GM12878 (cell line): Measurements from ENCODE around the gene COL6A3. TPM values are rescaled to one million over a fixed set of nuclear protein-coding genes. Genes with fewer than 3 reads are reported as not detected.

Experiments
- ATAC-seq: fragments of 200-7000 bp; cut with Tn5 transposase; 3 replicates; pipeline ENCODE4 v1.9.1; 2020; ENCODE audit warnings: mild to moderate bottlenecking, moderate library complexity
- BruUV-seq: library from RNA; stranded (reverse); fragments of 400-500 nt; replicated peaks from 2 replicates; lab custom pipeline; 2021; lab: Mats Ljungman, UMichigan
- CTCF ChIA-PET: fragments of 300-600 bp; sonication (Branson Sonifier 250); formaldehyde crosslinking; extraction: SDS; loops from one replicate; lab custom pipeline; 2021; ENCODE audit warnings: inconsistent platforms; lab: Yijun Ruan, JAX
- POLR2A ChIA-PET: fragments of 350-600 bp; formaldehyde crosslinking; extraction: SDS; loops from one replicate; lab custom pipeline; 2021; ENCODE audit warnings: inconsistent platforms; lab: Charles Lee
- RAD21 ChIA-PET: fragments of 300-600 bp; sonication (Branson Sonifier 250); formaldehyde crosslinking; loops from one replicate; lab custom pipeline; 2023; ENCODE audit warnings: antibody characterized with exemption; ENCODE audit not compliant: unreplicated experiment; lab: Charles Lee
- SMC1A ChIA-PET: fragments of 300-600 bp; sonication (Branson Sonifier 250); formaldehyde crosslinking; loops from one replicate; lab custom pipeline; 2023; ENCODE audit not compliant: unreplicated experiment, uncharacterized antibody; lab: Charles Lee
- DNase-seq: peaks from one replicate; pipeline ENCODE4 v3.0.0-alpha.2; 2011; ENCODE audit warnings: low read depth, low spot score
- FAIRE-seq: peaks from 3 replicates; lab custom pipeline; 2011; peaks lifted over from hg19 to GRCh38; lab: Jason Lieb, UNC
- H2AFZ ChIP-seq: 2 replicates; pipeline ENCODE4 v1.6.0; 2011; ENCODE audit warnings: low read depth, low read length, control low read depth; ENCODE audit not compliant: control insufficient read depth
- H3K27ac ChIP-seq: 2 replicates; pipeline ENCODE4 v1.5.1; 2011; ENCODE audit warnings: control low read depth; ENCODE audit not compliant: control insufficient read depth, insufficient read depth
- H3K27me3 ChIP-seq, 2 experiments: replicated peaks in 1 of 2; 2 replicates each; pipeline versions ENCODE4 v1.6.0 to v1.6.1; 2011; ENCODE audit warnings: low read length in 1 of 2; ENCODE audit not compliant: control insufficient read depth in 2 of 2, insufficient read depth in 2 of 2
- H3K36me3 ChIP-seq, 2 experiments: 2 replicates each; pipeline ENCODE4 v1.5.1; 2011; ENCODE audit warnings: low read length in 1 of 2; ENCODE audit not compliant: control insufficient read depth in 2 of 2, insufficient read depth in 2 of 2
- H3K4me1 ChIP-seq: 2 replicates; pipeline ENCODE4 v1.6.1; 2011; ENCODE audit warnings: mild to moderate bottlenecking, low read length, moderate library complexity, mixed read lengths; ENCODE audit not compliant: control insufficient read depth, insufficient read depth
- H3K4me2 ChIP-seq: 2 replicates; pipeline ENCODE4 v1.6.0; 2011; ENCODE audit warnings: control low read depth; ENCODE audit not compliant: control insufficient read depth, insufficient read depth
- H3K4me3 ChIP-seq: fragments of 200-600 bp; sonication (generic); 2 replicates; pipeline ENCODE4 v1.5.1; 2016
- H3K79me2 ChIP-seq: 2 replicates; pipeline ENCODE4 v1.6.0; 2011; ENCODE audit warnings: low read length; ENCODE audit not compliant: control insufficient read depth, insufficient read depth
- H3K9ac ChIP-seq: 2 replicates; pipeline ENCODE4 v1.8.0; 2011; ENCODE audit warnings: low read length, control low read depth, mixed read lengths; ENCODE audit not compliant: control insufficient read depth, insufficient read depth
- H3K9me3 ChIP-seq: replicated peaks from 3 replicates; pipeline ENCODE4 v1.5.1; 2011; ENCODE audit warnings: mild to moderate bottlenecking, low read length; ENCODE audit not compliant: control insufficient read depth, insufficient read depth
- H4K20me1 ChIP-seq: 2 replicates; pipeline ENCODE4 v1.6.0; 2011; ENCODE audit not compliant: control insufficient read depth, insufficient read depth
- ASH2L ChIP-seq: fragments of 300-600, 200-600 bp; sonication (generic); IDR thresholded peaks from 2 replicates; pipeline ENCODE4 v1.6.1; 2017; ENCODE audit warnings: low read depth, mild to moderate bottlenecking, borderline replicate concordance
- BMI1 ChIP-seq: fragments of 450-650 bp; IDR thresholded peaks from 2 replicates; pipeline ENCODE4 v1.6.1; 2016; ENCODE audit warnings: mild to moderate bottlenecking, moderate library complexity, borderline replicate concordance
- IKZF1 ChIP-seq: fragments of 450-650 bp; conservative IDR thresholded peaks from 2 replicates; pipeline ENCODE4 v1.6.1; 2017; ENCODE audit warnings: antibody characterized with exemption, mild to moderate bottlenecking
- JUNB ChIP-seq: IDR thresholded peaks from 2 replicates; pipeline ENCODE4 v1.6.1; 2016; ENCODE audit warnings: antibody characterized with exemption, mild to moderate bottlenecking
- NFYA ChIP-seq: IDR thresholded peaks from 2 replicates; pipeline ENCODE4 v1.6.1; 2011; ENCODE audit warnings: low read depth, mild to moderate bottlenecking, low read length, improper control_type of control experiment, borderline replicate concordance
- NRF1 ChIP-seq: conservative IDR thresholded peaks from 2 replicates; pipeline ENCODE4 v1.6.1; 2011; ENCODE audit warnings: mild to moderate bottlenecking, low read depth, low read length, improper control_type of control experiment
- PAX8 ChIP-seq: fragments of 450-650 bp; IDR thresholded peaks from 2 replicates; pipeline ENCODE4 v1.6.1; 2017; ENCODE audit warnings: mild to moderate bottlenecking, moderate library complexity
- SMAD5 ChIP-seq: IDR thresholded peaks from 2 replicates; pipeline ENCODE4 v1.6.1; 2016; ENCODE audit warnings: antibody characterized with exemption, low read depth
- SMARCA5 ChIP-seq: fragments of 450-650 bp; IDR thresholded peaks from 2 replicates; pipeline ENCODE4 v1.6.1; 2017; ENCODE audit warnings: mild to moderate bottlenecking
- SP1 ChIP-seq: IDR thresholded peaks from one replicate; pipeline ENCODE4 v1.6.1; 2011; ENCODE audit warnings: low read depth, low read length
- ZBED1 ChIP-seq: IDR thresholded peaks from 2 replicates; pipeline ENCODE4 v1.6.1; 2016; ENCODE audit warnings: borderline replicate concordance
- ZNF384 ChIP-seq: IDR thresholded peaks from 2 replicates; pipeline ENCODE4 v1.6.1; 2012; ENCODE audit warnings: low read depth, mild to moderate bottlenecking, low read length, improper control_type of control experiment, borderline replicate concordance
- WGBS: methylation state at CpG from one replicate; pipeline ENCODE4 v1.1.6; 2016; ENCODE audit warnings: low lambda C conversion rate; ENCODE audit not compliant: insufficient replicate concordance, insufficient coverage; ENCODE audit errors: missing lambda C conversion rate; 5-methylcytosine and 5-hydroxymethylcytosine counted together
- in situ Hi-C: fragments of 300-500 bp; cut with MboI; formaldehyde crosslinking; loops from 9 replicates; pipeline ENCODE4 v1.14.3; 2018; ENCODE audit warnings: mixed read lengths
- intact Hi-C: fragments of 100-400 bp; cut with micrococcal nuclease; formaldehyde crosslinking; loops from one replicate; pipeline ENCODE4 v1.14.2; 2022; ENCODE audit not compliant: unreplicated experiment
- polyA plus RNA-seq, 11 experiments: library from polyadenylated mRNA; depleted of rRNA in 4 of 11; unstranded in 6 of 11; stranded (reverse) in 5 of 11; fragments of >200 nt; fragmentation: Nextera tagmentation in 4 of 11; fragmentation: Illumina TruSeq in 1 of 11; extraction: Ambion mirVana in 4 of 11; extraction: Trizol in 1 of 11; gene quantifications; 1 replicate in 1 of 11; 2 replicates in 10 of 11; pipeline versions ENCODE4 v1.2.1 to v1.2.3, GENCODE V29; 2011 to 2016; ENCODE audit warnings: inconsistent platforms in 2 of 11, missing spikeins in 2 of 11, low read depth in 1 of 11
- total RNA-seq, 4 experiments: library from RNA; depleted of rRNA in 3 of 4; stranded (reverse); fragments of >200 nt in 3 of 4; fragmentation: Illumina TruSeq in 1 of 4; extraction: Trizol in 1 of 4; gene quantifications; 2 replicates each; pipeline versions ENCODE4 v1.2.1 to v1.2.3, GENCODE V29; 2013 to 2021
- TF ChIP-seq, protein P1 (sequence below): fragments of 450-650 bp; IDR thresholded peaks from 2 replicates; pipeline ENCODE4 v1.6.1; 2017; ENCODE audit warnings: antibody characterized with exemption, mild to moderate bottlenecking, moderate library complexity
- TF ChIP-seq, protein P2 (sequence below): fragments of 450-650 bp; conservative IDR thresholded peaks from 2 replicates; pipeline ENCODE4 v1.6.1; 2017; ENCODE audit warnings: mild to moderate bottlenecking, moderate library complexity
- TF ChIP-seq, protein P3 (sequence below): fragments of 450-650 bp; IDR thresholded peaks from 2 replicates; pipeline ENCODE4 v1.6.1; 2017; ENCODE audit warnings: mild to moderate bottlenecking, moderate library complexity

COL6A3 gene
- total and polyA plus RNA-seq, 10 of the 15 experiments (the other 5 are each of a cell fraction or from before 2014, with no cell fraction given): 0.01 to 0.51 (median 0.09) TPM; not detected in 4

DNA sequence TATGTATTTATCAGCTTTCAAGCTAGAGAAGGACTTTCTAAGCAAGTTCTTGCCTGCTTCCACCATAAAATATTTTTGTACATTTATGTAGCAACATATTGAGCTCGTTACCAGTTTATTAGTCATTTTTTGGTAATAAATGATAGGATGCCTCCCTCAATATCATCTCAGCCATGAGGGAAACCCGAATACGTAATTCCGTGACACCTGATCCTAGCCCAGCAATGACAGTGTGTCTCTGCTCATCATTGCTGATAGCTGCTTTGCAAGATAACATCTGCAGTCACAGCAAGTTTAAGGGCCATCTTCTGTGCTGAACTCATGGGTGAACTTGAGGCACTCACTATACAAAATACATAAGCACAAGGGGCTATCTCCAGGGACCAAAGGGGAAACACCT is 62.2 kb downstream of the COL6A3 start (continued):
- no peak for TF ChIP-seq BMI1

DNA sequence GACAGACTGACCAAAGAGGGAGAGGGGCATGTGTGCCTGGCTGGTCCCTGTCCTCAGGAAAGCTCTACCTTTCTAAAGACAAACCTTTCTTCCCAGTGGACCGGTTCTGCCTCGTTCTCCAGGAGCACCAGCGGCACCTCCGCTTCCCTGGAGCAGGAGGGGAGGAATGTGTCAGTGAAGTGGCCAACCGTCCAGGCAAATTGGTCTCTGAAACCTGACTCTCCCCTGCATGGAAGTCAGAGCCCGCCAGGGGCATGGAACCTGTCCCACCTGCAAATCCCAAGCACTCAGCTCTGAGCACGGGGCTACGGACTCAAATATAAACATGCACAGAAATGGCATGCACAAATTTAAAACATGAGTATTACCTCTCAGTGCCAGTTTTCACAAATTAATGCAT is 62.9 kb downstream of the COL6A3 start:
- CTCF ChIA-PET: interaction anchor here (0.7 kb wide), 1 partner anchor 36 kb away, joined by 4 read pairs; no protein-coding TSS in a partner anchor
- no peaks in the 10 kb centered on the region for H3K36me3 ChIP-seq
- no peak overlapping the region for H3K4me2 ChIP-seq
- H3K9me3 ChIP-seq: no peaks in the 10 kb centered on the region
- H3K4me1 ChIP-seq: no peaks in the 10 kb centered on the region
- no peak overlapping the region for H3K27ac ChIP-seq
- BruUV-seq: no TSS peak
- no peak overlapping the region for H3K9ac ChIP-seq
- no peak for FAIRE-seq
- H3K27me3 ChIP-seq: peaks cover 1 to 4% of the 10 kb centered on the region in 2 experiments; a peak in 3 of 4 replicates
- H2AFZ ChIP-seq: no peak overlapping the region
- no peak for DNase-seq
- H3K79me2 ChIP-seq: no peaks in the 10 kb centered on the region
- in situ Hi-C loops (no loop called here), intact Hi-C loops (no loop called here)
- TF ChIP-seq SP1: no peak
- TF ChIP-seq, protein P1, sequence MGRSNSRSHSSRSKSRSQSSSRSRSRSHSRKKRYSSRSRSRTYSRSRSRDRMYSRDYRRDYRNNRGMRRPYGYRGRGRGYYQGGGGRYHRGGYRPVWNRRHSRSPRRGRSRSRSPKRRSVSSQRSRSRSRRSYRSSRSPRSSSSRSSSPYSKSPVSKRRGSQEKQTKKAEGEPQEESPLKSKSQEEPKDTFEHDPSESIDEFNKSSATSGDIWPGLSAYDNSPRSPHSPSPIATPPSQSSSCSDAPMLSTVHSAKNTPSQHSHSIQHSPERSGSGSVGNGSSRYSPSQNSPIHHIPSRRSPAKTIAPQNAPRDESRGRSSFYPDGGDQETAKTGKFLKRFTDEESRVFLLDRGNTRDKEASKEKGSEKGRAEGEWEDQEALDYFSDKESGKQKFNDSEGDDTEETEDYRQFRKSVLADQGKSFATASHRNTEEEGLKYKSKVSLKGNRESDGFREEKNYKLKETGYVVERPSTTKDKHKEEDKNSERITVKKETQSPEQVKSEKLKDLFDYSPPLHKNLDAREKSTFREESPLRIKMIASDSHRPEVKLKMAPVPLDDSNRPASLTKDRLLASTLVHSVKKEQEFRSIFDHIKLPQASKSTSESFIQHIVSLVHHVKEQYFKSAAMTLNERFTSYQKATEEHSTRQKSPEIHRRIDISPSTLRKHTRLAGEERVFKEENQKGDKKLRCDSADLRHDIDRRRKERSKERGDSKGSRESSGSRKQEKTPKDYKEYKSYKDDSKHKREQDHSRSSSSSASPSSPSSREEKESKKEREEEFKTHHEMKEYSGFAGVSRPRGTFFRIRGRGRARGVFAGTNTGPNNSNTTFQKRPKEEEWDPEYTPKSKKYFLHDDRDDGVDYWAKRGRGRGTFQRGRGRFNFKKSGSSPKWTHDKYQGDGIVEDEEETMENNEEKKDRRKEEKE: no peak
- TF ChIP-seq, protein P2, sequence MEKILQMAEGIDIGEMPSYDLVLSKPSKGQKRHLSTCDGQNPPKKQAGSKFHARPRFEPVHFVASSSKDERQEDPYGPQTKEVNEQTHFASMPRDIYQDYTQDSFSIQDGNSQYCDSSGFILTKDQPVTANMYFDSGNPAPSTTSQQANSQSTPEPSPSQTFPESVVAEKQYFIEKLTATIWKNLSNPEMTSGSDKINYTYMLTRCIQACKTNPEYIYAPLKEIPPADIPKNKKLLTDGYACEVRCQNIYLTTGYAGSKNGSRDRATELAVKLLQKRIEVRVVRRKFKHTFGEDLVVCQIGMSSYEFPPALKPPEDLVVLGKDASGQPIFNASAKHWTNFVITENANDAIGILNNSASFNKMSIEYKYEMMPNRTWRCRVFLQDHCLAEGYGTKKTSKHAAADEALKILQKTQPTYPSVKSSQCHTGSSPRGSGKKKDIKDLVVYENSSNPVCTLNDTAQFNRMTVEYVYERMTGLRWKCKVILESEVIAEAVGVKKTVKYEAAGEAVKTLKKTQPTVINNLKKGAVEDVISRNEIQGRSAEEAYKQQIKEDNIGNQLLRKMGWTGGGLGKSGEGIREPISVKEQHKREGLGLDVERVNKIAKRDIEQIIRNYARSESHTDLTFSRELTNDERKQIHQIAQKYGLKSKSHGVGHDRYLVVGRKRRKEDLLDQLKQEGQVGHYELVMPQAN: no peak
- TF ChIP-seq NRF1: no peak
- TF ChIP-seq, protein P3, sequence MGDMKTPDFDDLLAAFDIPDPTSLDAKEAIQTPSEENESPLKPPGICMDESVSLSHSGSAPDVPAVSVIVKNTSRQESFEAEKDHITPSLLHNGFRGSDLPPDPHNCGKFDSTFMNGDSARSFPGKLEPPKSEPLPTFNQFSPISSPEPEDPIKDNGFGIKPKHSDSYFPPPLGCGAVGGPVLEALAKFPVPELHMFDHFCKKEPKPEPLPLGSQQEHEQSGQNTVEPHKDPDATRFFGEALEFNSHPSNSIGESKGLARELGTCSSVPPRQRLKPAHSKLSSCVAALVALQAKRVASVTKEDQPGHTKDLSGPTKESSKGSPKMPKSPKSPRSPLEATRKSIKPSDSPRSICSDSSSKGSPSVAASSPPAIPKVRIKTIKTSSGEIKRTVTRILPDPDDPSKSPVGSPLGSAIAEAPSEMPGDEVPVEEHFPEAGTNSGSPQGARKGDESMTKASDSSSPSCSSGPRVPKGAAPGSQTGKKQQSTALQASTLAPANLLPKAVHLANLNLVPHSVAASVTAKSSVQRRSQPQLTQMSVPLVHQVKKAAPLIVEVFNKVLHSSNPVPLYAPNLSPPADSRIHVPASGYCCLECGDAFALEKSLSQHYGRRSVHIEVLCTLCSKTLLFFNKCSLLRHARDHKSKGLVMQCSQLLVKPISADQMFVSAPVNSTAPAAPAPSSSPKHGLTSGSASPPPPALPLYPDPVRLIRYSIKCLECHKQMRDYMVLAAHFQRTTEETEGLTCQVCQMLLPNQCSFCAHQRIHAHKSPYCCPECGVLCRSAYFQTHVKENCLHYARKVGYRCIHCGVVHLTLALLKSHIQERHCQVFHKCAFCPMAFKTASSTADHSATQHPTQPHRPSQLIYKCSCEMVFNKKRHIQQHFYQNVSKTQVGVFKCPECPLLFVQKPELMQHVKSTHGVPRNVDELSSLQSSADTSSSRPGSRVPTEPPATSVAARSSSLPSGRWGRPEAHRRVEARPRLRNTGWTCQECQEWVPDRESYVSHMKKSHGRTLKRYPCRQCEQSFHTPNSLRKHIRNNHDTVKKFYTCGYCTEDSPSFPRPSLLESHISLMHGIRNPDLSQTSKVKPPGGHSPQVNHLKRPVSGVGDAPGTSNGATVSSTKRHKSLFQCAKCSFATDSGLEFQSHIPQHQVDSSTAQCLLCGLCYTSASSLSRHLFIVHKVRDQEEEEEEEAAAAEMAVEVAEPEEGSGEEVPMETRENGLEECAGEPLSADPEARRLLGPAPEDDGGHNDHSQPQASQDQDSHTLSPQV: no peak
- TF ChIP-seq ZBED1: no peak
- no peak for TF ChIP-seq BMI1
- TF ChIP-seq SMARCA5: no peak
- no peak for TF ChIP-seq JUNB
- no peak for TF ChIP-seq ZNF384
- no peak for TF ChIP-seq SMAD5
- no peak for TF ChIP-seq ASH2L
- no peak for TF ChIP-seq NFYA
- TF ChIP-seq IKZF1: no peak
- no peak for TF ChIP-seq PAX8
- 43% methylated on average over 8 of the region's 8 CpGs for WGBS
- no peaks in the 10 kb centered on the region for H4K20me1 ChIP-seq
- RAD21 ChIA-PET: no interaction called here
- no peak overlapping the region for H3K4me3 ChIP-seq
- POLR2A ChIA-PET: no interaction called here
- no peak for ATAC-seq
- SMC1A ChIA-PET: no interaction called here
